ENCODE measurements around the gene FREM2.

FREM2 gene

GRCh38 chr13:38854226-38854625, 167.3 kb downstream of the FREM2 start:
- Histone ChIP-seq H3K4me2 (ENCODE audit: low read depth, low read length, poor library complexity, severe bottlenecking) (no peak overlapping the region), H3K27me3 (ENCODE audit: low read length) (no peaks in the 10 kb centered on the region), H3K36me3 (ENCODE audit: low read length) (no peaks in the 10 kb centered on the region), H3K9me2 (replicated peaks; ENCODE audit: insufficient read depth, low read length) (no peaks in the 10 kb centered on the region), H3K9ac (ENCODE audit: low read length) (no peak overlapping the region), H2AFZ (ENCODE audit: low read depth, low read length, severe bottlenecking) (no peak overlapping the region), H3K79me2 (ENCODE audit: insufficient read depth, low read length) (no peaks in the 10 kb centered on the region), H3F3A (ENCODE audit: insufficient read depth) (no peaks in the 10 kb centered on the region), H3K27ac (ENCODE audit: low read depth, low read length) (no peak overlapping the region), H3K9me3 (ENCODE audit: insufficient read depth, low read length) (no peaks in the 10 kb centered on the region), H4K20me1 (ENCODE audit: low read depth, low read length) (no peaks in the 10 kb centered on the region), H3K4me3 (ENCODE audit: insufficient read depth, low read length, poor library complexity, severe bottlenecking) (no peak overlapping the region)
- TF ChIP-seq CTCF (IDR thresholded peaks at IDR 0.05; ENCODE audit: insufficient read depth, low read length, poor library complexity, severe bottlenecking) (no peak), EZH2phosphoT487 (conservative IDR thresholded peaks at IDR 0.05; ENCODE audit: low read length) (no peak)

GRCh38 chr13:38856065-38856464, 169.2 kb downstream of the FREM2 start:
- Histone ChIP-seq H4K20me1 (ENCODE audit: low read depth, low read length) (no peaks in the 10 kb centered on the region), H3K9me3 (ENCODE audit: insufficient read depth, low read length) (no peaks in the 10 kb centered on the region), H3K4me3 (ENCODE audit: insufficient read depth, low read length, poor library complexity, severe bottlenecking) (no peak overlapping the region), H3K4me2 (ENCODE audit: low read depth, low read length, poor library complexity, severe bottlenecking) (no peak overlapping the region), H3F3A (ENCODE audit: insufficient read depth) (no peaks in the 10 kb centered on the region), H3K27me3 (ENCODE audit: low read length) (no peaks in the 10 kb centered on the region), H3K36me3 (ENCODE audit: low read length) (no peaks in the 10 kb centered on the region), H3K79me2 (ENCODE audit: insufficient read depth, low read length) (no peaks in the 10 kb centered on the region), H2AFZ (ENCODE audit: low read depth, low read length, severe bottlenecking) (no peak overlapping the region), H3K9ac (ENCODE audit: low read length) (no peak overlapping the region), H3K9me2 (replicated peaks; ENCODE audit: insufficient read depth, low read length) (no peaks in the 10 kb centered on the region), H3K27ac (ENCODE audit: low read depth, low read length) (no peak overlapping the region)
- TF ChIP-seq EZH2phosphoT487 (conservative IDR thresholded peaks at IDR 0.05; ENCODE audit: low read length) (no peak), CTCF (IDR thresholded peaks at IDR 0.05; ENCODE audit: insufficient read depth, low read length, poor library complexity, severe bottlenecking) (no peak)

GRCh38 chr13:38862443-38862842, 175.6 kb downstream of the FREM2 start:
- no peak for TF ChIP-seq CTCF (IDR thresholded peaks at IDR 0.05; ENCODE audit: insufficient read depth, low read length, poor library complexity, severe bottlenecking)

GRCh38 chr13:38863536-38863935, 176.7 kb downstream of the FREM2 start:
- Histone ChIP-seq H3K27me3 (ENCODE audit: low read length) (no peaks in the 10 kb centered on the region), H3F3A (ENCODE audit: insufficient read depth) (no peaks in the 10 kb centered on the region), H3K9me2 (replicated peaks; ENCODE audit: insufficient read depth, low read length) (no peaks in the 10 kb centered on the region), H3K9me3 (ENCODE audit: insufficient read depth, low read length) (no peaks in the 10 kb centered on the region), H3K79me2 (ENCODE audit: insufficient read depth, low read length) (no peaks in the 10 kb centered on the region), H3K4me2 (ENCODE audit: low read depth, low read length, poor library complexity, severe bottlenecking) (no peak overlapping the region), H3K36me3 (ENCODE audit: low read length) (no peaks in the 10 kb centered on the region), H3K27ac (ENCODE audit: low read depth, low read length) (no peak overlapping the region), H3K9ac (ENCODE audit: low read length) (no peak overlapping the region), H3K4me3 (ENCODE audit: insufficient read depth, low read length, poor library complexity, severe bottlenecking) (no peak overlapping the region), H2AFZ (ENCODE audit: low read depth, low read length, severe bottlenecking) (no peak overlapping the region), H4K20me1 (ENCODE audit: low read depth, low read length) (no peaks in the 10 kb centered on the region)
- TF ChIP-seq CTCF (IDR thresholded peaks at IDR 0.05; ENCODE audit: insufficient read depth, low read length, poor library complexity, severe bottlenecking) (no peak), EZH2phosphoT487 (conservative IDR thresholded peaks at IDR 0.05; ENCODE audit: low read length) (no peak)

More at GRCh38 chr13:38862443-38862842, 175.6 kb downstream of the FREM2 start:
- Histone ChIP-seq H3K9ac (ENCODE audit: low read length) (no peak overlapping the region), H3K36me3 (ENCODE audit: low read length) (no peaks in the 10 kb centered on the region), H2AFZ (ENCODE audit: low read depth, low read length, severe bottlenecking) (no peak overlapping the region), H3K27me3 (ENCODE audit: low read length) (no peaks in the 10 kb centered on the region), H3K9me3 (ENCODE audit: insufficient read depth, low read length) (no peaks in the 10 kb centered on the region), H3K79me2 (ENCODE audit: insufficient read depth, low read length) (no peaks in the 10 kb centered on the region), H3F3A (ENCODE audit: insufficient read depth) (no peaks in the 10 kb centered on the region), H3K4me2 (ENCODE audit: low read depth, low read length, poor library complexity, severe bottlenecking) (no peak overlapping the region), H3K9me2 (replicated peaks; ENCODE audit: insufficient read depth, low read length) (no peaks in the 10 kb centered on the region), H3K27ac (ENCODE audit: low read depth, low read length) (no peak overlapping the region), H3K4me3 (ENCODE audit: insufficient read depth, low read length, poor library complexity, severe bottlenecking) (no peak overlapping the region), H4K20me1 (ENCODE audit: low read depth, low read length) (no peaks in the 10 kb centered on the region)
